COLO668 (cell line): ENCODE results near the gene NCK2.
A peak's percentile ranks its signal among the peaks of the same experiment; 100 is the strongest.

Experiments
- DNase-seq: peaks from one replicate; lab custom pipeline; 2025; ENCODE audit not compliant: unreplicated experiment; lab: John Stamatoyannopoulos, UW

The NCK2 gene

DNA sequence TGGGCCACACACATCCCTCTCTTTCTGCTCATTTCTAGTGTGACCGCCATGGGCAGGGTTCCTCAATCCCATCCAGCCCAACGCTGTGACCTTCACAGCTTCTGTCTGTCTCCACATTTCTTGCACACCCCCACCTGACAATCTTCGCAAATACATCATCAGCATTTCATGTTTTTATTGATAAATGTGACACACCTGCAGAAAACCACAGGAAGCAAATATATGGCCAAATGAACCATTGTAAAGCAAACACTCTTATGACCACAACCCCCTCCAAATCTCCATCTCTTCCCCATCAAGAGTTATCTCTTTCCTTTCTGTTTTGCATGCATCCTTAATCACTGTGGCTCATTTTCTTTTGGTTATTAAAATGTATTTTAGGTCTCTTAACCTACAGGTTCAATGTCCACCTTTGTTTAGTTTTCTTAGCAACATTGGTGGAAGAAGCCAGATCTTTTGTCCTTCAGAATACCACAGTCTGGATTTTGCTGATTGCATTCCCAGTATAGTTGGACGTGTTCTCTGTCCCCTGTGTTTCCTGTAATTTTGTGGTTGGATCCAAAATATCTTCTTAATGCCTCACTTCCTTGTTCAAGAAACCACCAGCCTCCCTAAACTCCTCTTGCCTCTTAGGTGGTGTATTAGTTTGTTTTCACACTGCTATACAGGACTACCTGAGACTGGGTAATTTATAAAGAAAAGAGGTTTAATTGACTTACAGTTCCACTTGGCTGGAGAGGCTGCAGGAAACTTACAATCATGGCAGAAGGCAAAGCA lies 9.8 kb upstream of the NCK2 start:
- DNase-seq: no peak

- DNase-seq: no peak
Measured at GRCh38 chr2:105736145-105736544, 8.6 kb upstream of the NCK2 start.

- no peak for DNase-seq
Measured at GRCh38 chr2:105737980-105738657, 6.6 kb upstream of the NCK2 start.

DNA sequence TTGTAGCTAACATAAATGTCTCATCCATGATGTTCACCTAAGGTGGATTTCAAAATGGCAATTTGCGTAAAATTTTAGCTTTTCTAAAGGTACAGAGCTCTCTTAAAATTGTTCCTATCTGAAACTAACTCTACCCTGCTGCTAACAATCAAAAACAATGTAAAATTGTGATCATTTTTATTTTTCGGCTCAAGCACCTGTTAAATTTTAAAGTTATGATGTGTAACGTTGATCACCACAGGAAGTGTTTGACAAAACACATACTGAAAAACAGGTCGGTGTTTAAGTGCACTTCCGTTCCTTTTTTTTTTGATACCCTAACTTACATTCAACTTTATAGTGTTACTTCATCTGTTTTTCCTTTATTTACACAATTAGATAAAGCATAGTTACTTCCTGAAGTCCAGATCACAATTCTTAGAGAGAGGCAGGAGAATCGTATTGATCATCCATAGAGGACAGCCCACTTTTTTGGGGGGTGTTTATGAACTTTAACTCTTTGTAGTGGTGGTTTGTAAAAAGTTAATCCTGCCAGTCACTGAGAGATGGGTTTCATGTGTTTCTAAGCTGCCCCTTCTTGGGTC lies 6.0 kb upstream of the NCK2 start:
- no peak for DNase-seq

- DNase-seq: no peak
Measured at GRCh38 chr2:105739426-105739825, 5.3 kb upstream of the NCK2 start.

DNA sequence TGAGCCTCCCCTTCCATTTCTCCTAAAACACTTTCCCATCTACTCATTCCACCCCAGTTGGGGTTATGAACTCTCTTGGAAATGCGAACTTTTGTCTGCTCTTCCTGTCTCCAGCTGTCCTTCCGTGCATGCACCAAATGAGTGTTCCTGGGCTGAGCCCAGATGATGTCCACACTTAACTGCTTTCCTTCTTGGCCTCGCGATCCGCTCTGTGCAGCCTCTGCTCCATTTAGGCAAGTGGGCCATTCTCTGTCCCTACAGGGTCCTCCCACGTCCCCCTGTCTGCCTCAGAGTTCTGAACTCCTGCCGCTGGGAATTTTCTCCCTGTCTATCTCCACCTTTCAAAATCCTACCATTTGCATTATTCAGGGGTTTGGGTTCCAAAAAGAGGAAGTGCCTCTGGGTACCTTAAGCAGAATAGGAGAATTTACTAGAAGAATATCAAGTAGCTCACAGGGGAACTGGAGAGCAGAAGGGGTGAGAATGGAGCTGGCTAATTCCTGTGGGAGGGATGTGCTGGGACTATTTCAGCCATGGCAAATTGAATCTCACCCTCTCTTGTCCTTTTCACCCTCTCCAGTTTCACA lies 4.7 kb upstream of the NCK2 start:
- no peak for DNase-seq

- peak; percentile 23 for DNase-seq
Measured at GRCh38 chr2:105741174-105741573, 3.5 kb upstream of the NCK2 start.

- no peak for DNase-seq
Measured at GRCh38 chr2:105741617-105742016, 3.1 kb upstream of the NCK2 start.

GRCh38 chr2:105744091-105744908 lies 412 bp upstream of the NCK2 start:
- DNase-seq: peak; percentile 81

GRCh38 chr2:105746177-105747080 lies 1.7 kb downstream of the NCK2 start:
- peak; percentile 87 for DNase-seq

DNA sequence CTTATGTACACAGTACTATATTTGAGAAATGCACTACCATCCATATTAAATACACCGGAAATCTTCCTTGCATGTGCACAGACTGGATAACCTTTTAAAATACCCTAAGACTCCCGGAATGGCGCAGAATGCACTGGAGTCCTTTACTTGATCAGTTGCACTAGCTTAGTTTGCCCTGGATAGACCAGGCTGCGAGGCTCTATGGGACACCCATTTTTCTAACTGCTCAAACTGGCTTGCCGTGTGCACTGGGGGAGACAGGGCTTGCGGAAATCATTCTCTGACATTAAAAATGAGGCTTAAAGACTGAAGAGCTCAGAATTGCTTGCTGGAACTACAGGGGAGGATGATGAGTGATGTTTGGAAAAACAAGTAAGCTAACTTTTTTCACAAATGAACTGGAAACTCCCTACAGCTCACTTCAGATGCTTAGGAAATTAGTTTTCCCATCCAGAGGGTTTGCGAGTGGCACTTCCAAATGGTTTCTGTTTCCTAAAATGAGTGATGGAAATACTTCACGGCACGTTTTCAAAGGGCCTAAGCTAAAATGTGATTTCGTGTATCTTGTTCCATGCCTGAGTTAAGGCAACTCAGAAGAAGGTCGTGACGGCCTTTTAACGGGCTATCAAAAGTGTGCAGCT lies 2.7 kb downstream of the NCK2 start:
- DNase-seq: no peak

GRCh38 chr2:105747991-105748390 lies 3.3 kb downstream of the NCK2 start:
- no peak for DNase-seq

DNA sequence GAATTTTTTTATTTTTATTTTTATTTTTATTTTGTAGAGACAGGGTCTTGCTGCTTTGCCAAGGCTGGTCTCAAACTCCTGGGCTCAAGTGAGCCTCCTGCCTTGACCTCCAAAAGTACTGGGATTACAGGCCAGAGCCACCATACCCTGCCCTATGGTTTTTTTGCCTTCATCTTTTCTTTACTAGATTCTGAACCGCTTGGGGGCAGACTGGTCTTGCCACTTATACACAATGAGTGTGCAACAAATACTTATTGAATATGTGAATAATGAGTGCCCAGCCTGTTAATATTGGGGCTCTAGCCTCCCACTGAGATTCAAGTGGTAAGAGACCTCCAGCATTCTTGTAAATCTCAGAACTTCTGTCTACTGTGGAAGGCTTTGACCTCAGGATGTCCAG lies 3.9 kb downstream of the NCK2 start:
- DNase-seq: no peak

DNA sequence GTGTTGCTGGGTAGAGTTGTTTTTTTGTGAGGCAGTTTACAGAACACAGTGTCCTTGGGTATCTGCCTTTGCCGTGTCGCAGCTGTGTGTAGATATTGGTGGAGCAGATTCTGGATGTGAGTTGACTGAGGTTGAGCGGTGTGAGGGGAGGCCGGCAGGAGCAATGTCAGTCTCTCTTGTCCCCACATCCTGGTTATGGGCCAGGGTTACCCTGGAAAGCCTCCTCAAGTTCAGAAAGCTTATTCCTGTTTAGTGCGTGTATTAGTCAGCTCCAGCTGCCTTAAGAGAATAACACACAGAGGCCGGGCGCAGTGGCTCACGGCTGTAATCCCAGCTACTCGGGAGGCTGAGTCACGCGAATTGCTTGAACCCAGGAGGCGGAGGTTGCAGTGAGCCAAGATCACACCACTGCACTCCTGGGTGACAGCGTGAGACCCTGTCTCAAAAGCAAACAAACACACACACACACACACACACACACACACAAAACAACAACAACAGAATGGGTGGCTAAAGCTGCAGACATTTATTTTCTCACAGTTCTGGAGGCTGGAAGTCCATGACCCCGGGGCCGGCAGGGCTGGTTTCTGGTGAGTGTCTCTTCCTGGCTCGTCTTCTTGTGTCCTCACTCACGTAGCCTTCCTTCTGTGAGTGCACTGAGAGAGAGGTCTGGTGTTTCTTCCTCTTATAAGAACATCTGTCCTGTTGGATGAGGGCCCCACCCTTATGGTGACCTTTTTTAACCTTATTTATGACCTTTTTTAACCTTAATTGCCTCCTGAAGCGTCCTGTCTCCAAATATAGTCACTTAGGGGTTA lies 5.1 kb downstream of the NCK2 start:
- DNase-seq: no peak

DNA sequence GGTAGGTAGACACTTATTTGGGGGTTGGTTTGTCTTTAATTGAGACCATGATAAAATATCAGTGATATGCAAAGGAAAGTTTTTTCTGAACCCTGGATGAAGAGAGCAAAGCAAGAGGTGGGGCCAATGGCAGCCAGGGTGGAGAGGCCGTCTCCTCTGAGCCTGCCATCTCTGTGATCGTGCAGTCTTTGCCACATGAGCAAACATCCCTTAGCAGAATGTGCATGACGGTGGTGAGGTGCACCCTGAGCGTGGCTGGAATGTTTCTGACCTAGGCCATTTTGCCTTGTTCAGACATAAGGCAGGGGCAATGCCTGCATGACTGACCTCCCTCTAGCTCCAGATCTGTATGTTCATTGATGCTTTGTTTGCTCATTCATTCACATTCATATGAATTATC lies 6.0 kb downstream of the NCK2 start:
- no peak for DNase-seq

GRCh38 chr2:105751272-105751671 lies 6.6 kb downstream of the NCK2 start:
- no peak for DNase-seq

- DNase-seq: no peak
Measured at GRCh38 chr2:105752691-105753358, 8.1 kb downstream of the NCK2 start.

GRCh38 chr2:105753380-105753779 lies 8.7 kb downstream of the NCK2 start:
- no peak for DNase-seq
